ENCODE data around the gene MAP3K7.

GRCh38 chr6:90523779-90524310 is 63.0 kb downstream of the MAP3K7 start:
- TF ChIP-seq CTCF (IDR thresholded peaks at IDR 0.05; ENCODE audit: low read depth, low read length, missing input control) = no peak
- no peak for TF ChIP-seq YY1 (IDR thresholded peaks at IDR 0.05)
- no peak for TF ChIP-seq RAD21 (IDR thresholded peaks at IDR 0.05)
- no peak for TF ChIP-seq FOXA1 (IDR thresholded peaks at IDR 0.05)
- TF ChIP-seq MAX (IDR thresholded peaks at IDR 0.05) = no peak
- no peak for TF ChIP-seq SP1 (IDR thresholded peaks at IDR 0.05)
- no peak for TF ChIP-seq REST (IDR thresholded peaks at IDR 0.05)
- no peak for TF ChIP-seq TAF1 (conservative IDR thresholded peaks at IDR 0.05)
- no peak for TF ChIP-seq RXRA (IDR thresholded peaks at IDR 0.05)
- no peak for TF ChIP-seq EGR1 (IDR thresholded peaks at IDR 0.05; ENCODE audit: low read depth in 2 of 2)
- TF ChIP-seq JUND (IDR thresholded peaks at IDR 0.05) = no peak
- TF ChIP-seq ZBTB33 (IDR thresholded peaks at IDR 0.05) = no peak
- TF ChIP-seq FOXA2 (IDR thresholded peaks at IDR 0.05) = no peak
- no peak for TF ChIP-seq NR2F2 (IDR thresholded peaks at IDR 0.05)

Measured in liver (tissue), 3 donors.